GM12801 (cell line): Measurements from ENCODE around the gene CXCL9.

Experiments used
- CTCF ChIP-seq: IDR thresholded peaks from one replicate; pipeline ENCODE4 v1.5.1; 2011; ENCODE audit warnings: control low read depth; ENCODE audit not compliant: insufficient read length; ENCODE audit errors: extremely low read depth

The CXCL9 gene

GRCh38 chr4:76029300-76029699, 22.0 kb upstream of the CXCL9 start:
- no peak for TF ChIP-seq CTCF

- no peak for TF ChIP-seq CTCF
Measured at GRCh38 chr4:76028350-76028765, 21.0 kb upstream of the CXCL9 start.

GRCh38 chr4:76024065-76024464, 16.8 kb upstream of the CXCL9 start:
- no peak for TF ChIP-seq CTCF

GRCh38 chr4:76023389-76023788, 16.1 kb upstream of the CXCL9 start, which contains the start of gene CXCL10:
CXCL10 (minus strand) TSS chr4:76023497; CDS start chr4:76023431, 66 bp downstream.
- TF ChIP-seq CTCF = no peak

- no peak for TF ChIP-seq CTCF
Measured at GRCh38 chr4:76022677-76023076, 15.4 kb upstream of the CXCL9 start.

GRCh38 chr4:76022031-76022430, 14.7 kb upstream of the CXCL9 start:
- no peak for TF ChIP-seq CTCF

- TF ChIP-seq CTCF = no peak
Measured at GRCh38 chr4:76017056-76017686, 9.9 kb upstream of the CXCL9 start.

- no peak for TF ChIP-seq CTCF
Measured at GRCh38 chr4:76016393-76016792, 9.1 kb upstream of the CXCL9 start.
